PFSK-1 (cell line): Measurements from ENCODE around the gene MDM1.

Source experiments
- REST ChIP-seq, 2 experiments: IDR thresholded peaks; 2 replicates each; pipeline versions ENCODE4 v1.6.1 to v1.8.0; 2011 to 2012; ENCODE audit warnings: low read depth in 2 of 2, low read length in 2 of 2, control low read depth in 1 of 2, inconsistent platforms in 1 of 2, mild to moderate bottlenecking in 1 of 2, moderate library complexity in 1 of 2; ENCODE audit not compliant: insufficient read depth in 1 of 2
- SIN3A ChIP-seq: IDR thresholded peaks from 2 replicates; pipeline ENCODE4 v1.6.1; 2012; ENCODE audit warnings: mild to moderate bottlenecking, low read length, moderate library complexity, borderline replicate concordance; ENCODE audit not compliant: insufficient read depth

- TF ChIP-seq REST (IDR thresholded peaks at IDR 0.05; ENCODE audit: insufficient read depth in 1 of 2, low read depth in 2 of 2, low read length in 2 of 2) (no peak), SIN3A (no peak)
Observed at GRCh38 chr12:68272732-68273131, 59.4 kb downstream of the MDM1 start.
